ENCODE data around the gene DCXR.

GRCh38 chr17:82083009-82083408, 45.5 kb upstream of the DCXR start:
- no peak for TF ChIP-seq EP300 (IDR thresholded peaks at IDR 0.05; ENCODE audit: low read depth)
- no peak for TF ChIP-seq CTCF (IDR thresholded peaks at IDR 0.05)
- no peak for TF ChIP-seq POLR2AphosphoS5 (IDR thresholded peaks at IDR 0.05)

Data from transverse colon (tissue), 4 donors.